Neural crest cell (in vitro differentiated cells): ENCODE measurements around the gene ZNF750. TPM values are rescaled to one million over a fixed set of nuclear protein-coding genes. Genes with fewer than 3 reads are reported as not detected.
A peak's percentile ranks its signal among the peaks of the same experiment; 100 is the strongest.

Experiments used
- DNase-seq: peaks from one replicate; pipeline ENCODE4 v3.0.0; 2021; ENCODE audit warnings: low read depth, mixed read lengths, low spot score
- H3K27ac Mint-ChIP-seq: one replicate; pipeline ENCODE4 v1.8.0; 2021; ENCODE audit warnings: mild to moderate bottlenecking, mixed read lengths; ENCODE audit not compliant: unreplicated experiment
- H3K27me3 Mint-ChIP-seq: 2 replicates; pipeline ENCODE4 v1.8.0; 2021; ENCODE audit warnings: low read depth, mild to moderate bottlenecking, mixed read lengths
- H3K36me3 Mint-ChIP-seq: 2 replicates; pipeline ENCODE4 v1.8.0; 2021; ENCODE audit warnings: low read depth, mild to moderate bottlenecking, mixed read lengths
- H3K4me1 Mint-ChIP-seq: 2 replicates; pipeline ENCODE4 v1.8.0; 2021; ENCODE audit warnings: mixed read lengths
- H3K4me3 Mint-ChIP-seq: one replicate; pipeline ENCODE4 v1.8.0; 2021; ENCODE audit warnings: mild to moderate bottlenecking, mixed read lengths
- H3K9me3 Mint-ChIP-seq: 2 replicates; pipeline ENCODE4 v1.8.0; 2021; ENCODE audit warnings: mixed read lengths
- CTCF ChIP-seq: fragments of 200-600 bp; sonication (generic); conservative IDR thresholded peaks from 2 replicates; pipeline ENCODE4 v1.5.0; 2021; ENCODE audit warnings: antibody characterized with exemption, mild to moderate bottlenecking
- total RNA-seq: library from RNA; stranded (reverse); gene quantifications from 2 replicates; pipeline ENCODE4 v1.2.1, GENCODE V29; 2021

ZNF750 gene
- total RNA-seq, 1 donor from 2014 or later = not detected

- H3K4me1 Mint-ChIP-seq = peaks cover 9% of the 10 kb centered on the region
- no peaks in the 10 kb centered on the region for H3K36me3 Mint-ChIP-seq
- no peak for DNase-seq
- no peak for TF ChIP-seq CTCF
- no peak overlapping the region for H3K4me3 Mint-ChIP-seq
- no peaks in the 10 kb centered on the region for H3K27me3 Mint-ChIP-seq
- H3K27ac Mint-ChIP-seq = peak overlapping the region; percentile 17
- H3K9me3 Mint-ChIP-seq = no peaks in the 10 kb centered on the region
These were observed 2.1 kb downstream of the ZNF750 start for GRCh38 chr17:82837586-82838320.

GRCh38 chr17:82836823-82837357 lies 2.9 kb downstream of the ZNF750 start:
- no peak overlapping the region for H3K27ac Mint-ChIP-seq
- TF ChIP-seq CTCF = peak; percentile 51
- H3K27me3 Mint-ChIP-seq = no peaks in the 10 kb centered on the region
- H3K4me1 Mint-ChIP-seq = peaks cover 9% of the 10 kb centered on the region
- no peaks in the 10 kb centered on the region for H3K9me3 Mint-ChIP-seq
- no peak overlapping the region for H3K4me3 Mint-ChIP-seq
- DNase-seq = no peak
- no peaks in the 10 kb centered on the region for H3K36me3 Mint-ChIP-seq

- peak overlapping the region; percentile 86 for H3K27ac Mint-ChIP-seq
- no peak for TF ChIP-seq CTCF
- H3K4me3 Mint-ChIP-seq = no peak overlapping the region
- H3K27me3 Mint-ChIP-seq = no peaks in the 10 kb centered on the region
- H3K4me1 Mint-ChIP-seq = peaks cover 9% of the 10 kb centered on the region
- no peak for DNase-seq
- H3K9me3 Mint-ChIP-seq = no peaks in the 10 kb centered on the region
- no peaks in the 10 kb centered on the region for H3K36me3 Mint-ChIP-seq
These were observed 3.9 kb downstream of the ZNF750 start for GRCh38 chr17:82835766-82836512.

- no peak for DNase-seq
- Mint-ChIP-seq H3K27ac (no peak overlapping the region), H3K4me1 (peaks cover 9% of the 10 kb centered on the region), H3K4me3 (no peak overlapping the region), H3K27me3 (no peaks in the 10 kb centered on the region), H3K9me3 (no peaks in the 10 kb centered on the region), H3K36me3 (no peaks in the 10 kb centered on the region)
- TF ChIP-seq CTCF = no peak
These were observed 4.7 kb downstream of the ZNF750 start for GRCh38 chr17:82835122-82835521.

- Mint-ChIP-seq H3K36me3 (peaks cover 14% of the 10 kb centered on the region), H3K4me3 (no peak overlapping the region), H3K9me3 (peaks cover 5% of the 10 kb centered on the region), H3K27ac (peak overlapping the region; percentile 83), H3K27me3 (no peaks in the 10 kb centered on the region), H3K4me1 (peaks cover 9% of the 10 kb centered on the region)
- TF ChIP-seq CTCF = no peak
- no peak for DNase-seq
These were observed 6.8 kb downstream of the ZNF750 start for GRCh38 chr17:82832881-82833475.
